ENCODE data around the gene LRP3. TPM values are rescaled to one million over a fixed set of nuclear protein-coding genes. Genes with fewer than 3 reads are reported as not detected.

LRP3 gene
- total RNA-seq, 1 experiment from 2014 or later = 20.4 TPM

GRCh38 chr19:33199441-33200265 is 5.5 kb downstream of the LRP3 start:
- Histone ChIP-seq H3K4me2 (ENCODE audit: low read length) (no peak overlapping the region), H4K20me1 (ENCODE audit: low read length) (no peaks in the 10 kb centered on the region), H3K9me2 (replicated peaks; ENCODE audit: low read length) (no peaks in the 10 kb centered on the region), H3K9ac (ENCODE audit: low read length) (no peak overlapping the region), H3K4me1 (ENCODE audit: insufficient read depth, low read length) (no peaks in the 10 kb centered on the region), H3F3A (ENCODE audit: low read length, unreplicated experiment) (no peaks in the 10 kb centered on the region), H2AFZ (ENCODE audit: low read length) (no peak overlapping the region), H3K36me3 (ENCODE audit: low read depth, low read length) (no peaks in the 10 kb centered on the region), H3K79me2 (ENCODE audit: low read length) (no peaks in the 10 kb centered on the region), H3K9me3 (ENCODE audit: low read length) (no peaks in the 10 kb centered on the region), H3K4me3 (ENCODE audit: low read length) (no peak overlapping the region), H3K27me3 (ENCODE audit: low read length) (no peaks in the 10 kb centered on the region), H3K27ac (ENCODE audit: low read length) (no peak overlapping the region)
- DNase-seq = no peak
- intact Hi-C loops (cut with micrococcal nuclease) = no loop called here
- no TSS peak for BruUV-seq (replicated peaks)
- ChIA-PET CTCF (no interaction called here), POLR2A (ENCODE audit: unreplicated experiment) (interaction anchor here (0.6 kb wide), 1 partner anchor 202 kb away, joined by 9 read pairs; no protein-coding TSS in a partner anchor)
- no peak for TF ChIP-seq EZH2 (IDR thresholded peaks at IDR 0.05; ENCODE audit: low read length, unreplicated experiment)
- TF ChIP-seq EZH2phosphoT487 (IDR thresholded peaks at IDR 0.05; ENCODE audit: borderline replicate concordance, low read length) = no peak
- TF ChIP-seq CTCF (conservative IDR thresholded peaks at IDR 0.05; ENCODE audit: low read depth, low read length) = no peak
- ATAC-seq = no peak

GRCh38 chr19:33201473-33201872 is 7.3 kb downstream of the LRP3 start:
- Histone ChIP-seq H3K4me2 (ENCODE audit: low read length) (no peak overlapping the region), H3K9me2 (replicated peaks; ENCODE audit: low read length) (no peaks in the 10 kb centered on the region), H3K27me3 (ENCODE audit: low read length) (no peaks in the 10 kb centered on the region), H3K9ac (ENCODE audit: low read length) (no peak overlapping the region), H3K4me3 (ENCODE audit: low read length) (no peak overlapping the region), H3K79me2 (ENCODE audit: low read length) (no peaks in the 10 kb centered on the region), H3K27ac (ENCODE audit: low read length) (no peak overlapping the region), H3F3A (ENCODE audit: low read length, unreplicated experiment) (no peaks in the 10 kb centered on the region), H4K20me1 (ENCODE audit: low read length) (no peaks in the 10 kb centered on the region), H3K36me3 (ENCODE audit: low read depth, low read length) (no peaks in the 10 kb centered on the region), H3K9me3 (ENCODE audit: low read length) (no peaks in the 10 kb centered on the region), H2AFZ (ENCODE audit: low read length) (no peak overlapping the region), H3K4me1 (ENCODE audit: insufficient read depth, low read length) (no peaks in the 10 kb centered on the region)
- ChIA-PET CTCF (no interaction called here), POLR2A (ENCODE audit: unreplicated experiment) (no interaction called here)
- no peak for ATAC-seq
- no peak for DNase-seq
- intact Hi-C loops (cut with micrococcal nuclease) = no loop called here
- no TSS peak for BruUV-seq (replicated peaks)
- no peak for TF ChIP-seq CTCF (conservative IDR thresholded peaks at IDR 0.05; ENCODE audit: low read depth, low read length)
- no peak for TF ChIP-seq EZH2phosphoT487 (IDR thresholded peaks at IDR 0.05; ENCODE audit: borderline replicate concordance, low read length)
- TF ChIP-seq EZH2 (IDR thresholded peaks at IDR 0.05; ENCODE audit: low read length, unreplicated experiment) = no peak

GRCh38 chr19:33201886-33202545 is 7.9 kb downstream of the LRP3 start:
- Histone ChIP-seq H3K27me3 (ENCODE audit: low read length) (no peaks in the 10 kb centered on the region), H3K4me3 (ENCODE audit: low read length) (no peak overlapping the region), H3K9me2 (replicated peaks; ENCODE audit: low read length) (no peaks in the 10 kb centered on the region), H3K9me3 (ENCODE audit: low read length) (no peaks in the 10 kb centered on the region), H2AFZ (ENCODE audit: low read length) (no peak overlapping the region), H3K4me1 (ENCODE audit: insufficient read depth, low read length) (no peaks in the 10 kb centered on the region), H3F3A (ENCODE audit: low read length, unreplicated experiment) (no peaks in the 10 kb centered on the region), H4K20me1 (ENCODE audit: low read length) (no peaks in the 10 kb centered on the region), H3K79me2 (ENCODE audit: low read length) (no peaks in the 10 kb centered on the region), H3K36me3 (ENCODE audit: low read depth, low read length) (no peaks in the 10 kb centered on the region), H3K27ac (ENCODE audit: low read length) (no peak overlapping the region), H3K9ac (ENCODE audit: low read length) (no peak overlapping the region), H3K4me2 (ENCODE audit: low read length) (no peak overlapping the region)
- no TSS peak for BruUV-seq (replicated peaks)
- DNase-seq (no peak), ATAC-seq (no peak)
- ChIA-PET POLR2A (ENCODE audit: unreplicated experiment) (no interaction called here), CTCF (no interaction called here)
- intact Hi-C loops (cut with micrococcal nuclease) = no loop called here
- TF ChIP-seq EZH2phosphoT487 (IDR thresholded peaks at IDR 0.05; ENCODE audit: borderline replicate concordance, low read length) = no peak
- TF ChIP-seq CTCF (conservative IDR thresholded peaks at IDR 0.05; ENCODE audit: low read depth, low read length) = no peak
- no peak for TF ChIP-seq EZH2 (IDR thresholded peaks at IDR 0.05; ENCODE audit: low read length, unreplicated experiment)
